22Rv1 (cell line): Measurements from ENCODE around the gene NOS1AP.

Experiments
- ZFX ChIP-seq: fragments of 450-650 bp; IDR thresholded peaks from 2 replicates; pipeline ENCODE4 v1.6.1; 2017; ENCODE audit warnings: antibody characterized with exemption, borderline replicate concordance
- TF ChIP-seq, protein P1 (sequence below): fragments of 450-650 bp; IDR thresholded peaks from 2 replicates; pipeline ENCODE4 v1.5.1; 2017; ENCODE audit warnings: mild to moderate bottlenecking

DNA sequence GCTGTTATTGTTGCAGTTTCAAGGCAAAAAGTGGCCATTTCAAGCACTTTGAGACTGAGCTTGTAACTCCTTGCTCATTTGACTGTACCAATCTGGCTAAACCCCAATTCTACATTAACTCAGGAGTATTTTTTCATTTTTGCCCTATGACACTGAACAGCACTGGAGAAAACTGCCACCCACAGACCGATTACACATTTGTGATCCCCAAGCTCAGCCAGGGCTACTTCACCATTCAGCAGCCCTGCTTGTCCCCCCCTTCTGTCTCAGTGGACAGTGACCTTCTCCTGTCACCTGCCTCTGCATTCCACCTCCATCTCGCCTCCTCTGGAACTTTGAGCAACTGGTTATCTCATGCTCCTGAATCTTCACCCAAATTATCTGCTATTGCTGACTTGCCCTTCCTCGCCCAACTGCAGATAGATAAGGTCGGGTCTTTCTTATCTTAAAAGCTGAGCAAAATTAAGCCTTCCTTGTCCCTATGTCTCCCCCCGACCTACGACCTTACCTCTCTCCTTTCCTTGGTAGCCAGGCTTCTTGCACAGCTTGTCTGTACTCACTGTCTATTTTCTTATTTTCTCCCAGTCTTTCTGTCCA lies 281.9 kb downstream of the NOS1AP start:
- TF ChIP-seq, protein P1, sequence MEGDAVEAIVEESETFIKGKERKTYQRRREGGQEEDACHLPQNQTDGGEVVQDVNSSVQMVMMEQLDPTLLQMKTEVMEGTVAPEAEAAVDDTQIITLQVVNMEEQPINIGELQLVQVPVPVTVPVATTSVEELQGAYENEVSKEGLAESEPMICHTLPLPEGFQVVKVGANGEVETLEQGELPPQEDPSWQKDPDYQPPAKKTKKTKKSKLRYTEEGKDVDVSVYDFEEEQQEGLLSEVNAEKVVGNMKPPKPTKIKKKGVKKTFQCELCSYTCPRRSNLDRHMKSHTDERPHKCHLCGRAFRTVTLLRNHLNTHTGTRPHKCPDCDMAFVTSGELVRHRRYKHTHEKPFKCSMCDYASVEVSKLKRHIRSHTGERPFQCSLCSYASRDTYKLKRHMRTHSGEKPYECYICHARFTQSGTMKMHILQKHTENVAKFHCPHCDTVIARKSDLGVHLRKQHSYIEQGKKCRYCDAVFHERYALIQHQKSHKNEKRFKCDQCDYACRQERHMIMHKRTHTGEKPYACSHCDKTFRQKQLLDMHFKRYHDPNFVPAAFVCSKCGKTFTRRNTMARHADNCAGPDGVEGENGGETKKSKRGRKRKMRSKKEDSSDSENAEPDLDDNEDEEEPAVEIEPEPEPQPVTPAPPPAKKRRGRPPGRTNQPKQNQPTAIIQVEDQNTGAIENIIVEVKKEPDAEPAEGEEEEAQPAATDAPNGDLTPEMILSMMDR: no peak
- TF ChIP-seq ZFX: no peak
